ENCODE results near the gene PTPRG.
"Not testable (repeated sequence)": the region's sequence is repeated elsewhere in the genome, so short reads cannot be mapped to it uniquely, and the experiment has no call there.

The PTPRG gene

DNA sequence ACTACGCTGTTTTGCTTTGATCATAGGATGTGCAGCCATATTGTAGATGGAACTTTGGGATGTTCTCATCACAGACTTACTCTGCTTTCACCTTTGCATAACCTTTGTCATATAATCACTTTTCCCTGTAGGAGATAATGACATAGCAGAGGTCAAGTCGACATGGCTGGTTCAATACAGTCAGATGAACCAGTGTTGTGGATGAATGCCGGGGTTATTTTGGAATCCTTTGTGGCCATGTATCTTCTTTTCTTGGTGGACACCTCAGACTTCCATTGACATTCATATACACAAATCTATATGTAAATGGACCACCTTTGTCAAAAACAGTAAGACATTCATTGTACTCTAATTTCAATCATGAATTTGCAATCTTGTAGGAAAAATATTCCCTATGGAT, 180.2 kb downstream of the PTPRG start:
- DNase-seq: no peak
- H3K4me1 ChIP-seq (ENCODE audit: control insufficient read depth, insufficient read depth, low read length, poor library complexity, severe bottlenecking): no peaks in the 10 kb centered on the region
- H3K27me3 ChIP-seq (replicated peaks; ENCODE audit: control insufficient read depth, insufficient read depth, low read length, poor library complexity, severe bottlenecking): no peaks in the 10 kb centered on the region
- H3K4me3 ChIP-seq (ENCODE audit: insufficient read depth, low read depth, low read length, poor library complexity, severe bottlenecking): no peak overlapping the region
- H3K27ac ChIP-seq (ENCODE audit: insufficient read depth, low read length, poor library complexity, severe bottlenecking): no peak overlapping the region
- H3K36me3 ChIP-seq (ENCODE audit: control insufficient read depth, insufficient read depth, low read length): no peaks in the 10 kb centered on the region
- H3K9me3 ChIP-seq (ENCODE audit: control insufficient read depth, low read length): no peaks in the 10 kb centered on the region

DNA sequence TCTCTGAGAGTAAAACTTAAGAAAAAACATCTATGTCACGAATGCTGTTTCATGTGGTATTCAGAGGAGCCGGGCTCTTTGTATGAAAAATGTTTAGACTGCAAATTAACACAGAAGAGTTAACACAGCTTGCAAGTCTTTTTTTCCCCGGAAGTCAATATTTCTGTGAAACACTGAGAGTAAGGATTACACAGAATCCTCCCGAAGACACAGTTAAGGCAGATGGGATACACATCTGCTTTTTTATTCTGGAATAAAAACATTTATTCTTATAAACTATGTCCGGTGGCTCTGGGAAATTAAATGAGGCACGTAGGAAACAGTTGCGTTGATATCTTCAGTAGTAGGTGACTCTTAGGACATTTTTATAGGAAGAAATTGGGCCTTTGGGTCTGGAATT, 180.6 kb downstream of the PTPRG start:
- H3K9me3 ChIP-seq (ENCODE audit: control insufficient read depth, low read length): no peaks in the 10 kb centered on the region
- H3K27me3 ChIP-seq (replicated peaks; ENCODE audit: control insufficient read depth, insufficient read depth, low read length, poor library complexity, severe bottlenecking): no peaks in the 10 kb centered on the region
- H3K4me1 ChIP-seq (ENCODE audit: control insufficient read depth, insufficient read depth, low read length, poor library complexity, severe bottlenecking): no peaks in the 10 kb centered on the region
- no peak overlapping the region for H3K4me3 ChIP-seq (ENCODE audit: insufficient read depth, low read depth, low read length, poor library complexity, severe bottlenecking)
- no peak overlapping the region for H3K27ac ChIP-seq (ENCODE audit: insufficient read depth, low read length, poor library complexity, severe bottlenecking)
- no peak for DNase-seq
- no peaks in the 10 kb centered on the region for H3K36me3 ChIP-seq (ENCODE audit: control insufficient read depth, insufficient read depth, low read length)

DNA sequence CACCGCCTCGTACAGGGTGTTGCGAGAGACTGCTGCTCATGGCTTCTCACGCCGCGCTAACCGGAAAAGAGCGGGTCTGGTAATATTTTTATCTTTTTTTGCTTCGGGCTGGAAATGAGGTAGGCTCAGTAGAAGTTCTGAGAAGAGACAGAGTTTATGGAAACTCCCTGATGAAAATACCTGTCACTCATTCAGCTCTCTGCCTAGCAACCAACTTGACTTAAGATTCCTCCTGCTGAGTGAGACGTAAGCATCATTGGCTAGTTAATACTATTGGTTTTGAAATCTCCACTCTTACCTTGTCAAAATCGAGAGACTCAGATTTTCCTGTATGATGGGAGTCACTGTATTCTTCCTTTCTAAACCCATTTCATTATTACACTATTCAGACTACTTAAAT, 181.7 kb downstream of the PTPRG start:
- Histone ChIP-seq H3K4me1 (ENCODE audit: control insufficient read depth, insufficient read depth, low read length, poor library complexity, severe bottlenecking) (no peaks in the 10 kb centered on the region), H3K9me3 (ENCODE audit: control insufficient read depth, low read length) (no peaks in the 10 kb centered on the region), H3K4me3 (ENCODE audit: insufficient read depth, low read depth, low read length, poor library complexity, severe bottlenecking) (no peak overlapping the region), H3K27me3 (replicated peaks; ENCODE audit: control insufficient read depth, insufficient read depth, low read length, poor library complexity, severe bottlenecking) (no peaks in the 10 kb centered on the region), H3K36me3 (ENCODE audit: control insufficient read depth, insufficient read depth, low read length) (no peaks in the 10 kb centered on the region), H3K27ac (ENCODE audit: insufficient read depth, low read length, poor library complexity, severe bottlenecking) (no peak overlapping the region)
- no peak for DNase-seq

DNA sequence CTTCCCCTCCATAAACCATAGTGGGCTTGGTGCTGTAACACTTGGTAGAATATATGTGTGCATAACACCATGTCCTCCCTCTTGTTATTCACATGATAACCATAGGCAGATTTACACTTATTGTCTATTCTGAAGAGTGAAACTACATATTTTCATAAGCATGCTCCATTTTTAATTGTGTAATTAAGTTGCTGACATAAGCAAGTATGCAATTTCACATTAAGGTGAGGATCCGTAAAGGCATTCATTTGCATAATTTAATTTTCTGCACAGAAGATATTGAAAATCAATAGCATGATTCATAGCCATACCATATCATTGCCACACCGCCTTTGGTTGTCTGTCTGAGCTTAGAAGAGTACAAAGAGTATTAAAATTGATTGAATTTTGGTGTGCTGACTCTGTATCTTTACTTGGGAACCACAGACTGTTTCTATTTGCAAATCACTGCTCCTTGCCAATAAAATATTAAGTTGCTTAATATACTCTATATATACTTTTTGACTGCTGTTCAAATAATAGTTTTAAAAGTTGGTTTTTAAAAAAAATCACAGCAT, 182.4 kb downstream of the PTPRG start:
- Histone ChIP-seq H3K27me3 (replicated peaks; ENCODE audit: control insufficient read depth, insufficient read depth, low read length, poor library complexity, severe bottlenecking) (no peaks in the 10 kb centered on the region), H3K4me3 (ENCODE audit: insufficient read depth, low read depth, low read length, poor library complexity, severe bottlenecking) (no peak overlapping the region), H3K27ac (ENCODE audit: insufficient read depth, low read length, poor library complexity, severe bottlenecking) (no peak overlapping the region), H3K4me1 (ENCODE audit: control insufficient read depth, insufficient read depth, low read length, poor library complexity, severe bottlenecking) (no peaks in the 10 kb centered on the region), H3K36me3 (ENCODE audit: control insufficient read depth, insufficient read depth, low read length) (no peaks in the 10 kb centered on the region), H3K9me3 (ENCODE audit: control insufficient read depth, low read length) (no peaks in the 10 kb centered on the region)
- no peak for DNase-seq

DNA sequence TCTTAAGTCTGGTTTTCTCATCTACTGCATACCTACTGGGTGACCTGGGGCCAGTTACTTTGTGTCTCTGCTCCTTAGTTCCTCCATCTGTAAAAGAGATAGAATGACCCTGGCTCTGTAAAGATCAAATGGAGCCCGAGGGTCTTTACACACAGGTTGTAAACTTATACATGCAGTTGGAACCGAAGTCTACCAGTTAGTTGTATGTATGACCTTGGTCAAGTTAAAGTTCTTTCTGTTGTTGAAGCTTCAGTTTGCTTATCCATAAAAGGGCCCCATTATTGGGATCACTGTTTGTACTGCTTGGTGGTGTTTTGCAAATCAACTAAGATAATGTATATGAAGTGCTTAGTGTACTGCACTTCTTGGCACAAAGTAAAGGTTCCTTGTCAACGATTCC, 186.9 kb downstream of the PTPRG start:
- no peak overlapping the region for H3K27ac ChIP-seq (ENCODE audit: insufficient read depth, low read length, poor library complexity, severe bottlenecking)
- H3K4me3 ChIP-seq (ENCODE audit: insufficient read depth, low read depth, low read length, poor library complexity, severe bottlenecking): no peak overlapping the region
- H3K27me3 ChIP-seq (replicated peaks; ENCODE audit: control insufficient read depth, insufficient read depth, low read length, poor library complexity, severe bottlenecking): no peaks in the 10 kb centered on the region
- no peak for DNase-seq
- H3K4me1 ChIP-seq (ENCODE audit: control insufficient read depth, insufficient read depth, low read length, poor library complexity, severe bottlenecking): no peaks in the 10 kb centered on the region
- no peaks in the 10 kb centered on the region for H3K36me3 ChIP-seq (ENCODE audit: control insufficient read depth, insufficient read depth, low read length)
- H3K9me3 ChIP-seq (ENCODE audit: control insufficient read depth, low read length): no peaks in the 10 kb centered on the region

DNA sequence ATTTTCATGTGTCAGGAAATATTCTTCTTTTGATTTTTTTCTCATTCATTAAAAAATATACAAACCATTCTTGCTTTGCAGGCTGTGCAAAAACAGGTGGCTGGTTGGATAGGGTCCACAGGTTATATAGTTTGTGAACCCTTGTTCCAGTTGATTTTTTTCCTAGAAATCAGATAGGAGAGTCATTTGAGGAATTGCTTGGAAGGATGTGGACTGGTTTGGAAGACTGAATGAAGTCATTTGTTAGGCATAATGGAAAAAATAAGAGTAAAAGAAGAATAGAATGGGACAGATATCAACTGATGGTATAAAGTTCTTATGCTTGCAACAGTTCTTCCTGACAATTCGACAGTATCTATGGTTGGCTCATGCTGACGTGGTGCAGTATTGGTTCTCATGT, 189.4 kb downstream of the PTPRG start:
- no peak for DNase-seq
- no peaks in the 10 kb centered on the region for H3K27me3 ChIP-seq (replicated peaks; ENCODE audit: control insufficient read depth, insufficient read depth, low read length, poor library complexity, severe bottlenecking)
- no peaks in the 10 kb centered on the region for H3K36me3 ChIP-seq (ENCODE audit: control insufficient read depth, insufficient read depth, low read length)
- H3K9me3 ChIP-seq (ENCODE audit: control insufficient read depth, low read length): no peaks in the 10 kb centered on the region
- no peak overlapping the region for H3K27ac ChIP-seq (ENCODE audit: insufficient read depth, low read length, poor library complexity, severe bottlenecking)
- no peak overlapping the region for H3K4me3 ChIP-seq (ENCODE audit: insufficient read depth, low read depth, low read length, poor library complexity, severe bottlenecking)
- no peaks in the 10 kb centered on the region for H3K4me1 ChIP-seq (ENCODE audit: control insufficient read depth, insufficient read depth, low read length, poor library complexity, severe bottlenecking)

DNA sequence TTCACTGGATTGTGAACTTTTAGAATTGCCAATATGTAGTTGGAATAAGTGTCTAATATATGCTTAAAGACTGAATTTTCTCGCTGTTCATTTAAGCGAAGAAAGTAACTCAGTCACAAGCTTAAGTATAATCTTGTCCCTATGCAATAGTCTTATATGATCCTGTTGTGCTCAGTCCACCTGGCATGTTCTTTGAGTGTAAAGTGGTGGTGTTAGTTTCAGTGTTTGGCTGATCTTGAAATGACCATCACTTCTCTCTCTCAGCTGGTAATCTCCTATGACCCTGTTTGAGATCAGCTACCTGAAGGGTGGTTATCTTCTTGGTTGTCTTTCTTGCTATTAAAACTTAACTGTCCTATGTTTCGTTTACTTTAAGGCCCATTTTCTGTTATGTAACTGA, 197.5 kb downstream of the PTPRG start:
- no peaks in the 10 kb centered on the region for H3K9me3 ChIP-seq (ENCODE audit: control insufficient read depth, low read length)
- H3K4me3 ChIP-seq (ENCODE audit: insufficient read depth, low read depth, low read length, poor library complexity, severe bottlenecking): no peak overlapping the region
- DNase-seq: no peak
- H3K27ac ChIP-seq (ENCODE audit: insufficient read depth, low read length, poor library complexity, severe bottlenecking): no peak overlapping the region
- no peaks in the 10 kb centered on the region for H3K36me3 ChIP-seq (ENCODE audit: control insufficient read depth, insufficient read depth, low read length)
- H3K27me3 ChIP-seq (replicated peaks; ENCODE audit: control insufficient read depth, insufficient read depth, low read length, poor library complexity, severe bottlenecking): no peaks in the 10 kb centered on the region
- H3K4me1 ChIP-seq (ENCODE audit: control insufficient read depth, insufficient read depth, low read length, poor library complexity, severe bottlenecking): no peaks in the 10 kb centered on the region

DNA sequence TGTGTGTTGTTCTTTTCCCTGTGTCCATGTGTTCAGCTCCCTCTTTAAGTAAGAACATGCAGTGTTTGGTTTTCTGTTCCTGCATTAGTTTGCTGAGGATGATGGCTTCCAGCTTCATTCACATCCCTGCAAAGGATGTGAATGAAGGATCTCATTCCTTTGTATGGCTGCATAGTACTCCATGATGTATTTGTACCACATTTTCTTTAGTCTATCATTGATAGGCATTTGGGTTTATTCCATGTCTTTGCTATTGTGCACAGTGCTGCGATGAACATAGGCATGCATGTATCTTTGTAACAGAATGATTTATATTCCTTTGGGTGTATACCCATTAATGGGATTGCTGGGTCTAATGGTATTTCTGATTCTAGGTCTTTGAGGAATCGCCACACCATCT, 199.4 kb downstream of the PTPRG start:
- H3K27me3 ChIP-seq (replicated peaks; ENCODE audit: control insufficient read depth, insufficient read depth, low read length, poor library complexity, severe bottlenecking); H3K36me3 ChIP-seq (ENCODE audit: control insufficient read depth, insufficient read depth, low read length); H3K4me1 ChIP-seq (ENCODE audit: control insufficient read depth, insufficient read depth, low read length, poor library complexity, severe bottlenecking); DNase-seq; H3K27ac ChIP-seq (ENCODE audit: insufficient read depth, low read length, poor library complexity, severe bottlenecking); H3K4me3 ChIP-seq (ENCODE audit: insufficient read depth, low read depth, low read length, poor library complexity, severe bottlenecking); H3K9me3 ChIP-seq (ENCODE audit: control insufficient read depth, low read length): not testable (repeated sequence)

DNA sequence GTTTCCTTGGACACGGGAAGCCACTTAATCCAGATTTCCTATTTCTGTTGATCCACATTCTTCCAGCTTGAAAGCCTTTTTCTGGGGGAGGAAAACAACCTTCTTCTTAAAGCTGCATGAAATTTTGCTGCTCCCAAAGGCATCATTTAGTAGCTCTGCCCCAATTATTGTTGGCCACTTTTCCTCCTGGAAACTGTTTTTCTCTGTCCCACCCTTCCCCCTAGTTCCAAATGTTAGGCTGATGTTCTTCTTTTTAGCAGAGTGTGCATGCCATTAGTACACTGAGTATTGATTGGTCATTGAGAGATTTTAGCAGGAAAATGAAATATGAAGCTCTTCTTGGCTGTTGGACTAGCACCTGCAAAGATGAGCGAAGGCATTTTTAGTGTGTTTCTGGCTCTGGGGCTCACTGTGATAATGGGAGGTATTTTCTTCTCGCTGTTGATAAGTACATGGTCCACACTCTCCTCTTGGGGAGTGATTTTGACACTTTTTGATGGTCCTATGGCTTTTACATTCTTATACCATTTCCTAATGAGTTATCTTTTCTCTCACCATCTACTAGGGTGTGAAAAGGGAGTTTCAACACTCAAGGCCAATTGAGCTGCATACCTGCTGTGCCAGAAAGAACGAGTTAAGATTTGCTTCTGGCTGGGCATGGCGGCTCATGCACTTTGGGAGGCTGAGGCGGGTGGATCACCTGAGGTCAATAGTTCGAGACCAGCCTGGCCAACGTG, 200.5 kb downstream of the PTPRG start:
- H3K27me3 ChIP-seq (replicated peaks; ENCODE audit: control insufficient read depth, insufficient read depth, low read length, poor library complexity, severe bottlenecking): no peaks in the 10 kb centered on the region
- no peaks in the 10 kb centered on the region for H3K36me3 ChIP-seq (ENCODE audit: control insufficient read depth, insufficient read depth, low read length)
- no peak for DNase-seq
- no peak overlapping the region for H3K4me3 ChIP-seq (ENCODE audit: insufficient read depth, low read depth, low read length, poor library complexity, severe bottlenecking)
- H3K27ac ChIP-seq (ENCODE audit: insufficient read depth, low read length, poor library complexity, severe bottlenecking): no peak overlapping the region
- H3K9me3 ChIP-seq (ENCODE audit: control insufficient read depth, low read length): no peaks in the 10 kb centered on the region
- H3K4me1 ChIP-seq (ENCODE audit: control insufficient read depth, insufficient read depth, low read length, poor library complexity, severe bottlenecking): no peaks in the 10 kb centered on the region

DNA sequence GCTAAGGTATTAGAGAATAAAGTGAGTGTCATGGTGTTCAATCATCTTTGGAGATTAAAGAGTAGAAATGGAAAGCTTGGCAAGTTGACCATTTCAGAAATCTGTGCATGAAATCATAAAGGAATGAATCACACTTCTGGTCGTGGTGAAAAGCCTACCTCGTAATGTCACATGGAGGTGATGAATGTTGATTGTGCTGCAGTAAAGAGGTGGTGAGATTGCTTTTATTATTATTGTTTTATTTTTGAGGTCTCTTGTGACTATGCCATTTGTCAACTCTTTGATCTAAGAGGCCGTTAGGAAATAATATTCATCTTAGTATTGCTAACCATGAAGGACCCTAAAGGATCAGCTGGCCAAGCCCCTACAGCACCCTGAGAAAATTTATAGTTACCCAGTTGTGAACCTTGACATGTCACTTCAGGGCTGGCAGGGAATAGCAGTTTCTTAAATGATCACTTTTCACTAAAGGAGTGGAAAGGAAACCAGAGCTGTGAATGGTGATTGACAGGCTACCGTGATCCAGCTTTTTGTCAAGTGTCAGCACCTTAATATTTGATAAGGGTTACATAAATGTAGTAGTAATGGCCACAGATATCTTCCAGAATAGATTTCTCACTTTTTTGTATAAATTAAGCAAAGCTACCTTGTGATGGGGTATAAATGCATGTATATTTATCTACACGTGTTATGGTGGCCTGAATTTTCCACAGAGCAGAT, 203.9 kb downstream of the PTPRG start:
- H3K27me3 ChIP-seq (replicated peaks; ENCODE audit: control insufficient read depth, insufficient read depth, low read length, poor library complexity, severe bottlenecking): no peaks in the 10 kb centered on the region
- H3K27ac ChIP-seq (ENCODE audit: insufficient read depth, low read length, poor library complexity, severe bottlenecking): no peak overlapping the region
- no peak overlapping the region for H3K4me3 ChIP-seq (ENCODE audit: insufficient read depth, low read depth, low read length, poor library complexity, severe bottlenecking)
- H3K4me1 ChIP-seq (ENCODE audit: control insufficient read depth, insufficient read depth, low read length, poor library complexity, severe bottlenecking): no peaks in the 10 kb centered on the region
- DNase-seq: no peak
- H3K9me3 ChIP-seq (ENCODE audit: control insufficient read depth, low read length): no peaks in the 10 kb centered on the region
- H3K36me3 ChIP-seq (ENCODE audit: control insufficient read depth, insufficient read depth, low read length): no peaks in the 10 kb centered on the region
